PC-3 (cell line): ENCODE data around the gene ULBP3. TPM values are rescaled to one million over a fixed set of nuclear protein-coding genes. Genes with fewer than 3 reads are reported as not detected.

ENCODE experiments used
- ATAC-seq: fragments of 200-7000 bp; cut with Tn5 transposase; 2 replicates; pipeline ENCODE4 v1.9.1; 2020; ENCODE audit warnings: mild to moderate bottlenecking, moderate library complexity
- Bru-seq: library from RNA; stranded (reverse); fragments of 400-500 nt; gene quantifications from one replicate; lab custom pipeline; 2021; lab: Mats Ljungman, UMichigan
- BruChase-seq, 2 experiments: library from RNA; stranded (reverse); fragments of 400-500 nt; gene quantifications; one replicate each; lab custom pipeline; 2021; lab: Mats Ljungman, UMichigan
- BruUV-seq: library from RNA; stranded (reverse); fragments of 400-500 nt; replicated peaks from 2 replicates; lab custom pipeline; 2021; lab: Mats Ljungman, UMichigan
- CTCF ChIA-PET: fragments of 300-600 bp; sonication (Branson Sonifier 250); formaldehyde crosslinking; loops from one replicate; lab custom pipeline; 2022; ENCODE audit warnings: antibody characterized with exemption; lab: Charles Lee
- POLR2A ChIA-PET: fragments of 300-600 bp; sonication (Branson Sonifier 250); formaldehyde crosslinking; loops from one replicate; lab custom pipeline; 2022; ENCODE audit warnings: antibody characterized with exemption; ENCODE audit not compliant: unreplicated experiment; lab: Charles Lee
- DNase-seq: peaks from one replicate; pipeline ENCODE4 v3.0.0-alpha.2; 2015
- H2AFZ ChIP-seq: fragments of 300-600 bp; sonication (generic); 2 replicates; pipeline ENCODE4 v1.6.0; 2016; ENCODE audit warnings: antibody characterized with exemption, low read length
- H3F3A ChIP-seq: fragments of 300-600 bp; sonication (generic); one replicate; pipeline ENCODE4 v1.6.0; 2017; ENCODE audit warnings: antibody characterized with exemption, low read length, control low read depth, mild to moderate bottlenecking; ENCODE audit not compliant: unreplicated experiment
- H3K27ac ChIP-seq: fragments of 300-600 bp; sonication (generic); 2 replicates; pipeline ENCODE4 v1.5.1; 2016; ENCODE audit warnings: mild to moderate bottlenecking, low read length
- H3K27me3 ChIP-seq: fragments of 300-600 bp; sonication (generic); 2 replicates; pipeline ENCODE4 v1.6.1; 2016; ENCODE audit warnings: low read length, mixed read lengths
- H3K36me3 ChIP-seq: fragments of 300-600 bp; sonication (generic); 2 replicates; pipeline ENCODE4 v1.6.1; 2016; ENCODE audit warnings: low read depth, mixed run types, low read length, mixed read lengths
- H3K4me1 ChIP-seq: fragments of 300-600 bp; sonication (generic); 2 replicates; pipeline ENCODE4 v1.5.1; 2016; ENCODE audit warnings: low read length; ENCODE audit not compliant: insufficient read depth
- H3K4me2 ChIP-seq: fragments of 300-600 bp; sonication (generic); 2 replicates; pipeline ENCODE4 v1.6.0; 2016; ENCODE audit warnings: low read length
- H3K4me3 ChIP-seq: fragments of 300-600 bp; sonication (generic); 2 replicates; pipeline ENCODE4 v1.5.1; 2016; ENCODE audit warnings: mild to moderate bottlenecking, low read length, mixed read lengths
- H3K79me2 ChIP-seq: fragments of 300-600 bp; sonication (generic); 2 replicates; pipeline ENCODE4 v1.6.1; 2017; ENCODE audit warnings: low read length, mixed read lengths
- H3K9ac ChIP-seq: fragments of 300-600 bp; sonication (generic); 2 replicates; pipeline ENCODE4 v1.6.0; 2016; ENCODE audit warnings: mild to moderate bottlenecking, low read length
- H3K9me2 ChIP-seq: fragments of 300-600 bp; sonication (generic); replicated peaks from 2 replicates; pipeline ENCODE4 v1.6.1; 2016; ENCODE audit warnings: mixed run types, low read length, mixed read lengths
- H3K9me3 ChIP-seq: fragments of 300-600 bp; sonication (generic); 2 replicates; pipeline ENCODE4 v1.6.1; 2016; ENCODE audit warnings: low read length, mixed read lengths
- H4K20me1 ChIP-seq: fragments of 300-600 bp; sonication (generic); 2 replicates; pipeline ENCODE4 v1.6.1; 2016; ENCODE audit warnings: low read length, mixed read lengths
- EZH2 ChIP-seq: fragments of 300-600 bp; sonication (generic); IDR thresholded peaks from one replicate; pipeline ENCODE4 v1.6.1; 2017; ENCODE audit warnings: antibody characterized with exemption, mild to moderate bottlenecking, low read length; ENCODE audit not compliant: unreplicated experiment
- EZH2phosphoT487 ChIP-seq: fragments of 300-600 bp; sonication (generic); IDR thresholded peaks from 2 replicates; pipeline ENCODE4 v1.6.1; 2018; ENCODE audit warnings: mild to moderate bottlenecking, antibody characterized with exemption, low read length, borderline replicate concordance
- intact Hi-C: fragments of 100-400 bp; cut with micrococcal nuclease; formaldehyde crosslinking; loops from 2 replicates; pipeline ENCODE4 v1.9.0; 2023
- long read RNA-seq: library from polyadenylated mRNA; unstranded; transcript quantifications from one replicate; pipeline ENCODE4 v2.0.0, GENCODE V29; 2021; ENCODE audit not compliant: unreplicated experiment
- total RNA-seq: library from RNA; depleted of rRNA; stranded (reverse); fragments of >200 nt; gene quantifications from 2 replicates; pipeline ENCODE4 v1.2.3, GENCODE V29; 2014; rRNA removed
- TF ChIP-seq, protein P1 (sequence below): fragments of 300-600 bp; sonication (generic); conservative IDR thresholded peaks from 2 replicates; pipeline ENCODE4 v1.5.1; 2017; ENCODE audit warnings: antibody characterized with exemption, low read depth, mild to moderate bottlenecking, low read length

ULBP3 gene
- 20.5 and 23.2 TPM in 2 replicates for total RNA-seq
- percentile 50 among the genes with signal in this experiment for Bru-seq, nascent RNA
- percentile 58 among the genes with signal in this experiment for BruChase-seq, experiment 1, labeled RNA remaining after a 6-hour chase
- percentile 44 among the genes with signal in this experiment for BruChase-seq, experiment 2, labeled RNA remaining after a 2-hour chase
- long read RNA-seq, transcript ULBP3-201 (5 exons, 988 nt): major isoform, 9 of 13 reads
- long read RNA-seq, partial matches to known transcripts: 2 of 13 reads
- long read RNA-seq, other reads (novel, unspliced or antisense): 2 of 13 reads

DNA sequence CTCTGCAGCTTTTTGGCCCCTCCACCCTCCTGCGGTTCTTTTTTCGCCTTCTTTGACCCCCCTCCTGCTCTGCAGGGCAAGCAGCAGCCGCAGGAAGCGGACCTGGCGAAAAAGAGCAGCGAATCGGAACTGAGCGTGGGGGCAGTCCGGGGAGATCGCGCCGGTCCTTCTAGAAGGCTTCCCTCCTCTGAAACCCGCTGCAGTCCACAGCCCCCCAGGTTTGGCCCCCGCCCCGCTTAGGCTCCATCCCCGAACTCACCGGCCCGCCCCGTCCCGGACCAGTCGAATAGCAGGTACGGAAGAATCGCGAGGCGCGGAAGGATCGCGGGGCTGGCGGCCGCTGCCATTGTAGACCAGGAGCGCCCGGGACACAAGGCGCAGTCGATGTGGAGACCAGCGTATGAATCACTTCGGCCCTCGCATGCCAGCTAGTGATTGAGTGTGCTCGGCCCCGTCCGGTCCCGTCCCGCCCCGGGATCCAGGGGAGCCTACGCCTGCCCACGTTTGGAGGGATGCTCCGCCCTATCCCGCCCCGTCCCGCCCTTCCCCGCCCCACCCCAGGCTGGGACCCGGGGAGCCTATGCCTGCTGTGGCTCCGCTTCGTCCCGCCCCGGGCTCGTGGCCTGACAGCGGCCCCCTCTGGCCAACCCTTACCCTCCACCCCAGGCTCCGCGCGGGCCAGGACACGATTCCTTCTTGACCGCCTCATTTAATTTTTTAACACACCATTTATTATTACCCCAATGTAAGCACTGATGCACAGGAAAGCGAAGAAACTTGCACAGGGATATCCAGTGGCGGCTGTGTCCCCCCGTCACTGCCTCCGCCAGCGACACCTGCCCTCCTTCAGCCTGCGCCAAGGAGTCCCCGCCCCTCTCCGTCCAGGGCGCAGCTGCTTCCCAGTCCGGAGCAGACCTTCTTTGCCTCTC, at the start of gene ULBP3:
Gene ULBP3 (minus strand): TSS at position 402 of the 929 bp plus-strand sequence. CDS start 55 bp downstream, at position 347.
- ChIA-PET POLR2A (interaction anchor here (0.5 to 0.7 kb wide), 2 partner anchors 241 to 1751 kb away, joined by 3 to 8 read pairs; no protein-coding TSS in a partner anchor), CTCF (interaction anchor here (0.6 to 0.7 kb wide), 3 partner anchors 10 to 60 kb away, joined by 3 to 4 read pairs (median 4); no protein-coding TSS in a partner anchor)
- H4K20me1 ChIP-seq: no peaks in the 10 kb centered on the region
- peak within 1 kb of the TSS; percentile 85 for H3K9ac ChIP-seq
- no peaks in the 10 kb centered on the region for H3K9me3 ChIP-seq
- H3K27me3 ChIP-seq: no peaks in the 10 kb centered on the region
- H2AFZ ChIP-seq: peak within 1 kb of the TSS; percentile 95
- no peak for TF ChIP-seq EZH2phosphoT487
- TF ChIP-seq, protein P1, sequence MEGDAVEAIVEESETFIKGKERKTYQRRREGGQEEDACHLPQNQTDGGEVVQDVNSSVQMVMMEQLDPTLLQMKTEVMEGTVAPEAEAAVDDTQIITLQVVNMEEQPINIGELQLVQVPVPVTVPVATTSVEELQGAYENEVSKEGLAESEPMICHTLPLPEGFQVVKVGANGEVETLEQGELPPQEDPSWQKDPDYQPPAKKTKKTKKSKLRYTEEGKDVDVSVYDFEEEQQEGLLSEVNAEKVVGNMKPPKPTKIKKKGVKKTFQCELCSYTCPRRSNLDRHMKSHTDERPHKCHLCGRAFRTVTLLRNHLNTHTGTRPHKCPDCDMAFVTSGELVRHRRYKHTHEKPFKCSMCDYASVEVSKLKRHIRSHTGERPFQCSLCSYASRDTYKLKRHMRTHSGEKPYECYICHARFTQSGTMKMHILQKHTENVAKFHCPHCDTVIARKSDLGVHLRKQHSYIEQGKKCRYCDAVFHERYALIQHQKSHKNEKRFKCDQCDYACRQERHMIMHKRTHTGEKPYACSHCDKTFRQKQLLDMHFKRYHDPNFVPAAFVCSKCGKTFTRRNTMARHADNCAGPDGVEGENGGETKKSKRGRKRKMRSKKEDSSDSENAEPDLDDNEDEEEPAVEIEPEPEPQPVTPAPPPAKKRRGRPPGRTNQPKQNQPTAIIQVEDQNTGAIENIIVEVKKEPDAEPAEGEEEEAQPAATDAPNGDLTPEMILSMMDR: peak; percentile 50; the same call in 1 of the 2 replicates
- no peak for TF ChIP-seq EZH2
- no peaks in the 10 kb centered on the region; the same call in none of the 2 replicates for H3K36me3 ChIP-seq
- no peaks in the 10 kb centered on the region for H3K9me2 ChIP-seq
- peak; percentile 93 for DNase-seq
- H3K27ac ChIP-seq: peak within 1 kb of the TSS; percentile 53
- H3F3A ChIP-seq: no peaks in the 10 kb centered on the region
- peak; percentile 88 for ATAC-seq
- peaks cover 13% of the 10 kb centered on the region for H3K79me2 ChIP-seq
- H3K4me1 ChIP-seq: peaks cover 31% of the 10 kb centered on the region
- peak within 1 kb of the TSS; percentile 94 for H3K4me2 ChIP-seq
- no TSS peak for BruUV-seq
- peak within 1 kb of the TSS; percentile 92 for H3K4me3 ChIP-seq
- intact Hi-C loops: loop anchor here (2.0 kb wide), 2 partner anchors 42 to 64 kb away; no protein-coding TSS in a partner anchor

DNA sequence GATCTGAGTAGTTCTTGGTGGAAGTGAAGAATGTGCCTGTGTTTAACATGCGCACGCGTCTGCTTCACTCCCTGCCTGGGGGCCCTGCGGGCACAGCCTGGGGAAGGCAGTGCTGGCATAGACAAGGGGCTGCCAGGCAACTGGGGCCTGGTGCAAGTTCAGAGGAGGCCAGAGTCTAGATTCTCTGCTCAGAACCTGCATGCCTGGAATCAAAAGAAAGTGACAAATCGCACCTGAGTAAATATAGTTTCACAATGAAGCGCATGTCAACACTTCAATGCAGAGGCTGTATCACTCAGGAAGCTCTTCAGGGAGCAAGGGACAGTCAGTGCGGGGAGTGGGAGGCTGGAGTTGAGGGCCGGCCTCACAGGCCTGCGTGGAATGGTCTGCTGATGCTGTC, 49.7 kb upstream of the ULBP3 start:
- ChIA-PET CTCF (no interaction called here), POLR2A (no interaction called here)
- Histone ChIP-seq H3K9me2 (no peaks in the 10 kb centered on the region), H3K27ac (no peak overlapping the region), H2AFZ (no peak overlapping the region), H3K9ac (no peak overlapping the region), H3K4me2 (no peak overlapping the region), H4K20me1 (no peaks in the 10 kb centered on the region), H3K9me3 (no peaks in the 10 kb centered on the region), H3F3A (no peaks in the 10 kb centered on the region), H3K4me1 (no peaks in the 10 kb centered on the region), H3K79me2 (no peaks in the 10 kb centered on the region), H3K27me3 (no peaks in the 10 kb centered on the region), H3K4me3 (no peak overlapping the region), H3K36me3 (no peaks in the 10 kb centered on the region)
- DNase-seq (peak; percentile 6), ATAC-seq (no peak)
- TF ChIP-seq, protein P1: no peak
- TF ChIP-seq EZH2: no peak
- TF ChIP-seq EZH2phosphoT487: no peak
- BruUV-seq: no TSS peak
- intact Hi-C loops: no loop called here
